ENCODE measurements around the gene CCL16.

DNA sequence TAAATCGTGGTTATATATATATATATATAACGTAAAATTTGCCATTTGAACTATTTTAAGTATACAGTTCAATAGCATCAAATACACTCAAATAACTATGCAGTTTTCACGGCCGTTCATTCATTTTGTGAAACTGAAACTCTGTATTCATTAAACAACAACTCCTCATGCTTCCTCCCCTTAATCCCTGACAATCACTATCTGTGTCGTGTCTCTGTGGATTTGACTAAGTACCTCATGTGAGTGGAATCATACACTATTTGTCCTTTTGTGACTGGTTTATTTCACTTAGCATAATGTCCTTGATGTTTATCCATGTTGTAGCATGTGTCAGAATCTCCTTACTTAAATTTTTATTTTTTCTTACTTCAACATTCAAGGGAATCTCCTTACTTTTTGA, 33.6 kb upstream of the CCL16 start:
- TF ChIP-seq, protein P1, sequence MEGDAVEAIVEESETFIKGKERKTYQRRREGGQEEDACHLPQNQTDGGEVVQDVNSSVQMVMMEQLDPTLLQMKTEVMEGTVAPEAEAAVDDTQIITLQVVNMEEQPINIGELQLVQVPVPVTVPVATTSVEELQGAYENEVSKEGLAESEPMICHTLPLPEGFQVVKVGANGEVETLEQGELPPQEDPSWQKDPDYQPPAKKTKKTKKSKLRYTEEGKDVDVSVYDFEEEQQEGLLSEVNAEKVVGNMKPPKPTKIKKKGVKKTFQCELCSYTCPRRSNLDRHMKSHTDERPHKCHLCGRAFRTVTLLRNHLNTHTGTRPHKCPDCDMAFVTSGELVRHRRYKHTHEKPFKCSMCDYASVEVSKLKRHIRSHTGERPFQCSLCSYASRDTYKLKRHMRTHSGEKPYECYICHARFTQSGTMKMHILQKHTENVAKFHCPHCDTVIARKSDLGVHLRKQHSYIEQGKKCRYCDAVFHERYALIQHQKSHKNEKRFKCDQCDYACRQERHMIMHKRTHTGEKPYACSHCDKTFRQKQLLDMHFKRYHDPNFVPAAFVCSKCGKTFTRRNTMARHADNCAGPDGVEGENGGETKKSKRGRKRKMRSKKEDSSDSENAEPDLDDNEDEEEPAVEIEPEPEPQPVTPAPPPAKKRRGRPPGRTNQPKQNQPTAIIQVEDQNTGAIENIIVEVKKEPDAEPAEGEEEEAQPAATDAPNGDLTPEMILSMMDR (IDR thresholded peaks at IDR 0.05) = no peak
- TF ChIP-seq POLR2A (IDR thresholded peaks at IDR 0.05) = no peak
